Right renal pelvis (tissue), 4 donors: ENCODE results near the gene CHKB. TPM values are rescaled to one million over a fixed set of nuclear protein-coding genes. Genes with fewer than 3 reads are reported as not detected.

Experiments used
- DNase-seq, 4 donors: peaks; one replicate each; pipeline ENCODE4 v3.0.0-alpha.2; 2013; ENCODE audit warnings: low read depth in 4 of 4, low spot score in 3 of 4, missing footprints in 1 of 4
- polyA plus RNA-seq, 4 donors: library from polyadenylated mRNA; unstranded; fragments of 120-200 nt; gene quantifications; one replicate each; pipeline ENCODE4 v1.2.1, GENCODE V29; 2013; ENCODE audit not compliant: insufficient read length in 4 of 4

The CHKB gene
- polyA plus RNA-seq, 4 donors = 81.3 to 86.7 (median 85.1) TPM

- no peak for DNase-seq
Measured at GRCh38 chr22:50600967-50601668, 18.5 kb upstream of the CHKB start.

GRCh38 chr22:50600538-50600937 is 17.9 kb upstream of the CHKB start, which contains the start of gene MAPK8IP2:
Gene MAPK8IP2, plus strand, starts transcription at chr22:50600793. Its CDS starts 26 bp downstream, at chr22:50600819.
- no peak for DNase-seq

GRCh38 chr22:50599816-50600455 is 17.3 kb upstream of the CHKB start:
- DNase-seq = peak in 1 of 4 donors; percentile 36

- no peak for DNase-seq
Measured at GRCh38 chr22:50597097-50597496, 14.4 kb upstream of the CHKB start.

- DNase-seq = no peak
Measured at GRCh38 chr22:50595189-50595588, 12.5 kb upstream of the CHKB start.

GRCh38 chr22:50587407-50587806 is 4.8 kb upstream of the CHKB start:
- no peak for DNase-seq

GRCh38 chr22:50586416-50586815 is 3.8 kb upstream of the CHKB start:
- no peak for DNase-seq

GRCh38 chr22:50585781-50586180 is 3.1 kb upstream of the CHKB start:
- DNase-seq = no peak

GRCh38 chr22:50585238-50585637 is 2.6 kb upstream of the CHKB start:
- no peak for DNase-seq

- no peak for DNase-seq
Measured at GRCh38 chr22:50584106-50585096, 1.8 kb upstream of the CHKB start.

GRCh38 chr22:50583294-50583861 is 729 bp upstream of the CHKB start:
- no peak for DNase-seq

- no peak for DNase-seq
Measured at GRCh38 chr22:50581950-50582492, 628 bp downstream of the CHKB start.

GRCh38 chr22:50581031-50581949 is 1.4 kb downstream of the CHKB start:
- no peak for DNase-seq

GRCh38 chr22:50579752-50580151 is 2.9 kb downstream of the CHKB start:
- DNase-seq = no peak

GRCh38 chr22:50578776-50579310 is 3.8 kb downstream of the CHKB start:
- DNase-seq = no peak

- no peak for DNase-seq
Measured at GRCh38 chr22:50577987-50578775, 4.5 kb downstream of the CHKB start, which contains the start of gene CPT1B. Gene CPT1B, minus strand, starts transcription at chr22:50578427. Its CDS starts 512 bp downstream, at chr22:50577915.

- DNase-seq = no peak
Measured at GRCh38 chr22:50577697-50577986, 5.0 kb downstream of the CHKB start.
